Lower leg skin (tissue), 4 donors: ENCODE results near the gene EML1. TPM values are rescaled to one million over a fixed set of nuclear protein-coding genes. Genes with fewer than 3 reads are reported as not detected.
"Not testable (repeated sequence)": the region's sequence is repeated elsewhere in the genome, so short reads cannot be mapped to it uniquely, and the experiment has no call there.

ENCODE experiments used
- DNase-seq, 2 donors: peaks; one replicate each; pipeline ENCODE4 v3.0.0-alpha.2; 2019; ENCODE audit warnings: low spot score in 2 of 2
- H3K4me3 ChIP-seq: fragments of 200-600 bp; sonication (generic); 2 replicates; pipeline ENCODE4 v1.5.1; 2017; ENCODE audit warnings: mild to moderate bottlenecking, low read depth; ENCODE audit not compliant: poor library complexity, severe bottlenecking
- POLR2A ChIP-seq, 2 donors: fragments of 450-650 bp; IDR thresholded peaks; one replicate each; pipeline ENCODE4 v1.6.1; 2016 to 2017; ENCODE audit warnings: antibody characterized with exemption in 2 of 2, mild to moderate bottlenecking in 1 of 2, moderate library complexity in 1 of 2
- WGBS, 2 donors: methylation state at CpG; one replicate each; pipeline ENCODE4 v1.1.5; 2018; 5-methylcytosine and 5-hydroxymethylcytosine counted together
- intact Hi-C: fragments of 100-400 bp; cut with DNase I; formaldehyde crosslinking; loops from one replicate; pipeline ENCODE4 v1.15.0; 2023; ENCODE audit warnings: low total_unique reads
- total RNA-seq, 4 donors: library from RNA; depleted of rRNA; stranded (reverse); fragments of >200 nt; gene quantifications; one replicate each; pipeline ENCODE4 v1.1.0, GENCODE V29; 2016
- TF ChIP-seq, protein P1 (sequence below), 3 donors: fragments of 450-650 bp; IDR thresholded peaks; one replicate each; pipeline ENCODE4 v1.5.1; 2016; ENCODE audit warnings: antibody characterized with exemption in 3 of 3, mild to moderate bottlenecking in 3 of 3, moderate library complexity in 2 of 3

The EML1 gene
- total RNA-seq, 4 donors from 2014 or later, result 10.7 to 24.7 (median 21.3) TPM

DNA sequence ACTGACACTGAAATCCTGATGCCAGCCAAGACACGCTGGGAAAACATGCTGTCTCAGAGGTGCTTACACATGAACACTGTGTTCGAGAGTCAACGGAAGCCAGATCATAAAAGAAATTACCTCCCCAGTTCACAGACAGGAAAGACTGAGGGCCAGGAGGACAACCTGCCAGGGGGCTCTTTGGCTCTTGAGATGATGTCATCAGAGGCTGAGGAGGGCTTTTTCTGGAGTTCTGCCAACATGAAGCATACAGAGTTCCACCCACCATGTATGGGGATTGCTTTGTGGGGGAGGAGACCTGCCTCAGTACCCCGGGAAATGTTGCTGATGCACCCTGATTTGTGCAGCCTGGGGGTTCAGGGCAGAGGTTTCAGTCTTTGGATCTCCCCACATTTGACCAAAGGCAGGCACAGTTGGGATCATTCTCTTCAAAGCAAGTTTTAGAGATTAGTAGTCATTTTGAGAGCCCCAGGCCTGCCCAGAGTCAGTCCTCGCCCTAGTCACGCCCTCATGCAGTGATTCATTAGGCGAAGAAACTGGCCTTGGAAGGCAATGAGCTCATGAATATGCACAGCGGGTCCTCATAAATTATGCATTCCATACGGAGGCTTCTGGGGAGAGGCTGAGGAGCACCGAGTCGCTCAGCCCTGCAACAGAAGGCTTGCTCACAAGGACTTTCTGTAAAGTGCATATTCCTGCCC is 34.9 kb upstream of the EML1 start:
- intact Hi-C loops, result no loop called here
- WGBS, 2 donors, result 36 to 43% methylated on average over 11 of the region's 11 CpGs
- no peak overlapping the region for H3K4me3 ChIP-seq
- no peak for DNase-seq
- no peak for TF ChIP-seq POLR2A (IDR thresholded peaks at IDR 0.05)
- TF ChIP-seq, protein P1, sequence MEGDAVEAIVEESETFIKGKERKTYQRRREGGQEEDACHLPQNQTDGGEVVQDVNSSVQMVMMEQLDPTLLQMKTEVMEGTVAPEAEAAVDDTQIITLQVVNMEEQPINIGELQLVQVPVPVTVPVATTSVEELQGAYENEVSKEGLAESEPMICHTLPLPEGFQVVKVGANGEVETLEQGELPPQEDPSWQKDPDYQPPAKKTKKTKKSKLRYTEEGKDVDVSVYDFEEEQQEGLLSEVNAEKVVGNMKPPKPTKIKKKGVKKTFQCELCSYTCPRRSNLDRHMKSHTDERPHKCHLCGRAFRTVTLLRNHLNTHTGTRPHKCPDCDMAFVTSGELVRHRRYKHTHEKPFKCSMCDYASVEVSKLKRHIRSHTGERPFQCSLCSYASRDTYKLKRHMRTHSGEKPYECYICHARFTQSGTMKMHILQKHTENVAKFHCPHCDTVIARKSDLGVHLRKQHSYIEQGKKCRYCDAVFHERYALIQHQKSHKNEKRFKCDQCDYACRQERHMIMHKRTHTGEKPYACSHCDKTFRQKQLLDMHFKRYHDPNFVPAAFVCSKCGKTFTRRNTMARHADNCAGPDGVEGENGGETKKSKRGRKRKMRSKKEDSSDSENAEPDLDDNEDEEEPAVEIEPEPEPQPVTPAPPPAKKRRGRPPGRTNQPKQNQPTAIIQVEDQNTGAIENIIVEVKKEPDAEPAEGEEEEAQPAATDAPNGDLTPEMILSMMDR (IDR thresholded peaks at IDR 0.05), result no peak

DNA sequence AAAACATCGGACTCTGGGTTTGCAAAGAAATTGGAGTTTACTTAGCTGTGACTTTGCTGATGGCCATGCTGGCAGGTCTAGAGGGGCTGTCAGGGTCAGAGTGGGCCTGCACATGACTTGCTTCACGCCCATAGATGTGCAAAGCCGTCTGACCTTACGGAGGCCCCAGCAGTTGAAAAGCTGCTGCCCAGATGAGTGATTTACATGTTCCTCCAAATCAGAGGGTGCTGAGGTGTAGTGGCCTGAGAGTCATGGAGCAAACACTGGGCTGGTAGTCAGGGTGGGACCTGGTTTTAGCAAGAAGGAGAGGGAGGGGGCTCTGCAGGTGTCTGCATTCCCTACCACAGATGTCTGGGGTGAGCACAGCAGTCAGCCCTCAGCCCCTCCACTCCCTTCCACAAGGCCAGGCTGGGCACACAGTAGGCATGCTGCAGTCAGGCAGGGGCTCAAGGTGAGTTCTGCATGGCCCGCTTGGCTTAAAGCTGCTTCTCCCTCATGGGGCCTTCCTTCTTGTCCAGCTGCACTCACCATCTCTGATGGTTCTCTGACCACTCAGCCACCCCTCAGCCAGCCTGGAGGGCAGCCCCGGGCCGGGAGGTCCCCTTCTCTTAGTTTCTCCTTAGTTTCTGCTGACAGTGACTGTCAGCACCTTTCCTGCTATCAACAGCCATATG is 34.2 kb upstream of the EML1 start:
- intact Hi-C loops, result no loop called here
- 70 to 77% methylated on average over 7 of the region's 7 CpGs for WGBS, 2 donors
- DNase-seq, result no peak

DNA sequence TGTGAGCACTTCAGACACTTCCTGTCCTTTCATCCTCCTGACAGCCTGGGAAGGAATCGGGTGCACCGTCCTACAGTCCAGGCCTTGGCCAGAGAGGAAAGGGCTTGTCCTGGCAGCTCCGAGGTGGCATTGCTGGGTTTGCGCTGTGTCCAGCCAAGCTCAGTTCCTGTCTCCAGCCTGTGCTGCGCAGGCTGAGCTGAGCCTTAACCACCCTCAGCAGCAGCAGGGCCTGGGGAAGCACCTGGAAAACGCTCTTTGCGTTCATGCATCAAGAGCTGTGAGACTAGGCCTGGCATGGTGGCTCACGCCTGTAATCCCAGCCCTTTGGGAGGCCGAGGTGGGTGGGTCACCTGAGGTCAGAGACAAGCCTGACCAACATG is 33.7 kb upstream of the EML1 start:
- 76 to 84% methylated on average over 9 of the region's 9 CpGs for WGBS, 2 donors
- TF ChIP-seq, protein P1 (IDR thresholded peaks at IDR 0.05), result no peak
- TF ChIP-seq POLR2A (IDR thresholded peaks at IDR 0.05), result no peak
- H3K4me3 ChIP-seq, result no peak overlapping the region
- intact Hi-C loops, result no loop called here
- DNase-seq, result no peak

More for the DNA sequence above, 34.2 kb upstream of the EML1 start:
- TF ChIP-seq POLR2A (IDR thresholded peaks at IDR 0.05), result no peak
- TF ChIP-seq, protein P1 (IDR thresholded peaks at IDR 0.05), result no peak
- no peak overlapping the region for H3K4me3 ChIP-seq

DNA sequence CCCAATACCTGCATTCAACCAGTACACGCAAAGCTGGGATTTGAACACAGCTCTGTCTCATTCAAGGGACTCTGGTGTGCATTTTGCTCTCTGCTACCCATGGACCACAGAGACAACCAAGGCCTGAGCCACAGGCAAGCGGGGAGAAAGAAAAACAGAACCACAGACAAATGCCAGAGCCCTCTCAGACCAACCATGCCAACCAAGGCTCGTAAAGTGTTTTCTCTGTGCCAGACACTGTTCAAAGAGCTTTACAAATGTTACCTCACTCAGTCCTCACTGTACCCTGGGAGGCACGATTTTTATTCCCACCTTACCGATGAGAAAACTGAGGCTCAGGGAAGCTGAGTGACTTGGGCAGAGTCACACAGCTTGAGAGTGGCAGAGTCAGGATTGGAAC is 32.4 kb upstream of the EML1 start:
- intact Hi-C loops, result no loop called here
- TF ChIP-seq POLR2A (IDR thresholded peaks at IDR 0.05), result no peak
- TF ChIP-seq, protein P1 (IDR thresholded peaks at IDR 0.05), result no peak
- WGBS, 2 donors, result 92 to 96% methylated on average over 5 of the region's 5 CpGs
- no peak for DNase-seq
- H3K4me3 ChIP-seq, result no peak overlapping the region

DNA sequence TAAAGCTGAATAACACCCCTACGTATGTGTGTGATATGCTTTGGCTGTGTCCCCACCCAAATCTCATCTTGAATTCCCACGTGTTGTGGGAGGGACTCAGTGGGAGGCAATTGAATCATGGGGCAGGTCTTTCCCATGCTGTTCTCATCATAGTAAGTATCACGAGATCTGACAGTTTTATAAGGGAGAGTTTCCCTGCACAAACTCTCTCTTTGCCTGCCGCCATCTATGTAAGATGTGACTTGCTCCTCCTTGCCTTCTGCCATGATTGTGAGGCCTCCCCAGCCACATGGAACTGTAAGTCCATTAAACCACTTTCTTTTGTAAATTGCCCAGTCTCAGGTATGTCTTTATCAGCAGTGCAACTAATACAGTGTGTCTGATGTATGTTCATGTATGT is 30.3 kb upstream of the EML1 start:
- intact Hi-C loops, H3K4me3 ChIP-seq: not testable (repeated sequence)
- WGBS, 2 donors, result 85% methylated on average over 4 of the region's 4 CpGs

DNA sequence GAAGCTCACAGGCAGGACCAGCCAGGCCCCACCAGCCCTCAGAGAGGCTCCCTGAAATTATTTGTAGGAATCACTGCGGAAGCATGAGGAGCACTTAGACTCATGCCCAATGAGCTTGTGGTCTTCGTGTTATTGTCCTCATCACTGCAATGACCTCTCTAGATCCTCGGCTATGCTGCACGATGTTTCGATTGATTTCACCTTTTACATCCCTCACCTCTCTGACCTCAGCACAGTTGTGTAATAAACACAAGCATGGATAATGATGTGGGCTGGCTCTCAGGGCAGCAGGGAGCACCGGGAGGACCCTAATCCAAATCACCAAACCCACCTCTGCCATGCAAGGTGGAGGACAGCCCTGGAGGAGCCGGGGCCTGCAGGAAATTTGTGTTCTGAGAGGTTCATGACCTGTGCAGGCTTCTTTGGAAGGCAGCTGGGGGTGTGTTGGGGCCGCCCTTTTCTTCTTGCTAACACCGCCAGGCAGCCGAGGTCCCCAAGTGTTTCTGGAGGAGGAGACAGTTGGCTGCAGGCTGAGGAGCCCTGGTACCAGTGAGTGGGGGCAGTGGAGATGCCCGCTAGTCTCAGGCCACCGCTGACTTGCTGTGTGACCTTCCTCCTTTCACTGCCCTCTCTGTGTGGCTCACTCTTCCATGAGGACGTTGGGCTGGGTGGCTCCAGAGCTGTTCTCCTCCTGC is 29.5 kb upstream of the EML1 start:
- DNase-seq, result no peak

More for the DNA sequence above, 30.3 kb upstream of the EML1 start:
- not testable (repeated sequence) for DNase-seq

More for the DNA sequence above, 29.5 kb upstream of the EML1 start:
- intact Hi-C loops, result no loop called here
- H3K4me3 ChIP-seq, result no peak overlapping the region
- WGBS, 2 donors, result 86% methylated on average over 13 of the region's 13 CpGs
- TF ChIP-seq POLR2A (IDR thresholded peaks at IDR 0.05), result no peak
- TF ChIP-seq, protein P1 (IDR thresholded peaks at IDR 0.05), result no peak
